Kidney (tissue), 14 donors: ENCODE data around the gene TBCD. TPM values are rescaled to one million over a fixed set of nuclear protein-coding genes. Genes with fewer than 3 reads are reported as not detected.

Experiments
- DNase-seq, 5 donors: peaks; one replicate each; pipeline ENCODE4 v3.0.0-alpha.2; 2013 to 2020
- FAIRE-seq: peaks from 2 replicates; lab custom pipeline; 2012; peaks lifted over from hg19 to GRCh38; lab: Jason Lieb, UNC
- H3K27ac ChIP-seq, 2 donors: one replicate each; pipeline ENCODE4 v1.7.0; 2013; ENCODE audit warnings: low read depth in 2 of 2, low read length in 2 of 2, inconsistent platforms in 1 of 2
- H3K27me3 ChIP-seq: one replicate; pipeline ENCODE4 v1.7.1; 2013; ENCODE audit warnings: low read length, inconsistent platforms; ENCODE audit not compliant: control insufficient read depth, insufficient read depth
- H3K36me3 ChIP-seq, 3 donors: one replicate each; pipeline versions ENCODE4 v1.7.0 to v1.7.1; 2013; ENCODE audit warnings: low read length in 3 of 3, control low read depth in 1 of 3, inconsistent platforms in 1 of 3; ENCODE audit not compliant: insufficient read depth in 3 of 3, control insufficient read depth in 2 of 3
- H3K4me1 ChIP-seq, 3 donors: one replicate each; pipeline versions ENCODE4 v1.7.0 to v1.7.1; 2013; ENCODE audit warnings: low read length in 3 of 3, inconsistent platforms in 1 of 3, low read depth in 1 of 3; ENCODE audit not compliant: control insufficient read depth in 2 of 3, insufficient read depth in 2 of 3
- H3K4me3 ChIP-seq, 3 donors: one replicate each; pipeline versions ENCODE4 v1.7.0 to v1.8.1; 2013; ENCODE audit warnings: low read length in 3 of 3, control low read depth in 1 of 3, inconsistent platforms in 1 of 3
- H3K9ac ChIP-seq, 3 donors: one replicate each; pipeline versions ENCODE4 v1.7.0 to v1.7.1; 2013; ENCODE audit warnings: low read length in 3 of 3, control low read depth in 1 of 3, inconsistent platforms in 1 of 3
- H3K9me3 ChIP-seq, 3 donors: one replicate each; pipeline versions ENCODE4 v1.7.0 to v1.7.1; 2013; ENCODE audit warnings: low read length in 3 of 3, control low read depth in 1 of 3, inconsistent platforms in 1 of 3; ENCODE audit not compliant: control insufficient read depth in 2 of 3, insufficient read depth in 1 of 3
- CTCF ChIP-seq: IDR thresholded peaks from 3 replicates; pipeline ENCODE4 v1.5.1; 2012; ENCODE audit warnings: mild to moderate bottlenecking, moderate library complexity, borderline replicate concordance; ENCODE audit not compliant: insufficient read depth; ENCODE audit errors: extremely low read depth
- intact Hi-C: fragments of 100-400 bp; cut with DNase I; formaldehyde crosslinking; loops from one replicate; pipeline ENCODE4 v1.11.1; 2022
- polyA plus RNA-seq: library from polyadenylated mRNA; stranded (reverse); fragments of 350-450 nt; fragmentation: Illumina TruSeq; extraction: RNeasy Lipid Tissue Mini Kit (QIAGEN cat#74804); gene quantifications from one replicate; pipeline ENCODE4 v1.2.3, GENCODE V29; 2014; ENCODE audit warnings: low read depth, low replicate concordance; ENCODE audit not compliant: insufficient read depth
- total RNA-seq: library from RNA; stranded (reverse); fragmentation: NEBNext Ultra II Directional; extraction: Animal tissue kit (Norgen Biotek cat#: 25700); gene quantifications from one replicate; pipeline ENCODE4 v1.2.1, GENCODE V29; 2021
- donor health status: control.
- donor health status: control.
- donor health status: control.
- donor health status: control.
- donor health status: control.
- donor health status: DM: yes; HTN: yes; CAD: no.
- donor health status: Normal renal cell carcinoma (clear cell type).

TBCD gene
- total and polyA plus RNA-seq, 2 donors from 2014 or later: 72.8 to 78.7 TPM

- DNase-seq: peak in 1 of 5 donors; percentile 70
- Histone ChIP-seq H3K9ac (no peak overlapping the region), H3K27me3 (no peaks in the 10 kb centered on the region), H3K27ac (no peak overlapping the region), H3K4me1 (no peaks in the 10 kb centered on the region), H3K9me3 (no peaks in the 10 kb centered on the region), H3K36me3 (peaks cover 0 to 11% (median 10%) of the 10 kb centered on the region in 3 donors), H3K4me3 (no peak overlapping the region)
- intact Hi-C loops: no loop called here
- no peak for TF ChIP-seq CTCF
- no peak for FAIRE-seq
Measured at GRCh38 chr17:82925336-82925735, 173.5 kb downstream of the TBCD start.

- Histone ChIP-seq H3K9ac (no peak overlapping the region), H3K4me1 (no peaks in the 10 kb centered on the region), H3K27me3 (no peaks in the 10 kb centered on the region), H3K36me3 (peaks cover 0 to 17% (median 17%) of the 10 kb centered on the region in 3 donors), H3K4me3 (no peak overlapping the region), H3K9me3 (no peaks in the 10 kb centered on the region), H3K27ac (no peak overlapping the region)
- no peak for TF ChIP-seq CTCF
- FAIRE-seq (no peak), DNase-seq (peak in 1 of 5 donors; percentile 41)
- intact Hi-C loops: no loop called here
Measured at GRCh38 chr17:82926081-82926480, 174.2 kb downstream of the TBCD start.

GRCh38 chr17:82926716-82927115, 174.9 kb downstream of the TBCD start:
- Histone ChIP-seq H3K4me1 (no peaks in the 10 kb centered on the region), H3K9me3 (no peaks in the 10 kb centered on the region), H3K27ac (no peak overlapping the region), H3K9ac (no peak overlapping the region), H3K4me3 (no peak overlapping the region), H3K27me3 (no peaks in the 10 kb centered on the region), H3K36me3 (peaks cover 0 to 20% (median 17%) of the 10 kb centered on the region in 3 donors)
- intact Hi-C loops: no loop called here
- no peak for TF ChIP-seq CTCF
- peak in 1 of 5 donors; percentile 59 for DNase-seq
- FAIRE-seq: no peak

GRCh38 chr17:82927311-82927660, 175.4 kb downstream of the TBCD start:
- no peaks in the 10 kb centered on the region for H3K9me3 ChIP-seq
- H3K27me3 ChIP-seq: no peaks in the 10 kb centered on the region
- FAIRE-seq (no peak), DNase-seq (peak in 1 of 5 donors; percentile 43)
- no peak for TF ChIP-seq CTCF
- no peak overlapping the region for H3K27ac ChIP-seq
- H3K36me3 ChIP-seq: peaks cover 0 to 20% (median 17%) of the 10 kb centered on the region in 3 donors
- no peak overlapping the region for H3K9ac ChIP-seq
- no peaks in the 10 kb centered on the region for H3K4me1 ChIP-seq
- no peak overlapping the region for H3K4me3 ChIP-seq
- intact Hi-C loops: no loop called here
